ENCODE measurements around the gene ANKRD9.

Gene ANKRD9

GRCh38 chr14:102496958-102497744, 12.4 kb downstream of the ANKRD9 start:
- DNase-seq: no peak

- no peak for DNase-seq
Observed at GRCh38 chr14:102496331-102496691, 13.3 kb downstream of the ANKRD9 start.

- DNase-seq: no peak
Observed at GRCh38 chr14:102495491-102496330, 13.9 kb downstream of the ANKRD9 start.

- DNase-seq: no peak
Observed at GRCh38 chr14:102493585-102493984, 16.0 kb downstream of the ANKRD9 start.

GRCh38 chr14:102493096-102493495, 16.5 kb downstream of the ANKRD9 start:
- DNase-seq: no peak

GRCh38 chr14:102492531-102492910, 17.1 kb downstream of the ANKRD9 start:
- no peak for DNase-seq

- no peak for DNase-seq
Observed at GRCh38 chr14:102491786-102492530, 17.6 kb downstream of the ANKRD9 start.

GRCh38 chr14:102491366-102491765, 18.2 kb downstream of the ANKRD9 start:
- DNase-seq: no peak

- no peak for DNase-seq
Observed at GRCh38 chr14:102490456-102490855, 19.1 kb downstream of the ANKRD9 start.

- no peak for DNase-seq
Observed at GRCh38 chr14:102487204-102487577, 22.4 kb downstream of the ANKRD9 start.

- no peak for DNase-seq
Observed at GRCh38 chr14:102486513-102487203, 22.9 kb downstream of the ANKRD9 start.

- DNase-seq: peak; percentile 17
Observed at GRCh38 chr14:102485693-102486512, 23.7 kb downstream of the ANKRD9 start.

- no peak for DNase-seq
Observed at GRCh38 chr14:102484316-102484715, 25.3 kb downstream of the ANKRD9 start.

- peak; percentile 78 for DNase-seq
Observed at GRCh38 chr14:102481791-102482238, 27.8 kb downstream of the ANKRD9 start.

GRCh38 chr14:102481371-102481770, 28.2 kb downstream of the ANKRD9 start:
- no peak for DNase-seq

GRCh38 chr14:102479777-102480176, 29.8 kb downstream of the ANKRD9 start:
- DNase-seq: peak; percentile 65

GRCh38 chr14:102479107-102479506, 30.5 kb downstream of the ANKRD9 start:
- no peak for DNase-seq

- no peak for DNase-seq
Observed at GRCh38 chr14:102474934-102475333, 34.6 kb downstream of the ANKRD9 start.

GRCh38 chr14:102473559-102473958, 36.0 kb downstream of the ANKRD9 start:
- DNase-seq: no peak

- no peak for DNase-seq
Observed at GRCh38 chr14:102472791-102473150, 36.8 kb downstream of the ANKRD9 start.

- no peak for DNase-seq
Observed at GRCh38 chr14:102471921-102472790, 37.4 kb downstream of the ANKRD9 start.
